ENCODE results near the gene KCNQ1. TPM values are rescaled to one million over a fixed set of nuclear protein-coding genes. Genes with fewer than 3 reads are reported as not detected.
A peak's percentile ranks its signal among the peaks of the same experiment; 100 is the strongest.

KCNQ1 gene
- total RNA-seq, 1 experiment from 2014 or later, result 0.71 TPM

DNA sequence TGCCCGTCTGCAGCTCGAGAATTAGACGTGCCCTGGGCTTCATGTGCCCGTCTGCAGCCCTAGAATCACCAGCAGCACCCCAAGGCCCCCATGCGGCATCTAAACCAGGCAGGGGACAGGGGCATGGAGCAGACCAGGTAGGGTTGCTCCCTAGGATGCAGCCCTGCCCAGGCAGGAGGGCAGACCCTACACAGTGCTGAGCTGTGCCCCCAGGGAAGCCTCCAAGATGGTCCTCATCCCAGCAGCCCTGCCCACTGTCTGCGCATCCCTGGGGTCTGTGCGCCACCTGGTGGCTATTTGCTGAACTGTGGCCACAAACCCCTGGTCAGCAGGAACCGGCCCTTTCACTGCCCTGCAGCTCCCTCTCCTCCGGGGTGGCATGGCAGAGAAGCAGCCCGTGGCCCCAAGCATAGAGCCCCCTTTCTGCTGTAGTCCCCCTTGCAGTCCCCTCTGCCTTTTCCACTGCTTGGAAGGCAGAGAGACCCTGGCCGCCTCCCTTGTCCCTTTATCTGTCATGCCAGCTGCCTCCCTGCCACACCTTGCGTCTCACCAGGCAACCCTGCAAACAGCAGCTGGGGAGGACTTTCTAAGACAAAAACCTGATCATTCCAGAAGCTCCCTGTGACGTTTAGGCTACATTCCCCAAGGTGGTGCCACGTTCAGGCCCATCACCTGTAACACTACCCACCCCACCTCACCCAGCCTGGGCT lies 86.6 kb downstream of the KCNQ1 start:
- in situ Hi-C loops (cut with HindIII; ENCODE audit: low pct_unique_long_range_greater_than_20kb, low sequenced_read_pairs), result no loop called here
- DNase-seq (ENCODE audit: low read depth, low spot score), result peak; percentile 66

- in situ Hi-C loops (cut with HindIII; ENCODE audit: low pct_unique_long_range_greater_than_20kb, low sequenced_read_pairs), result no loop called here
- DNase-seq (ENCODE audit: low read depth, low spot score), result no peak
Observed at GRCh38 chr11:2531987-2532703, 87.3 kb downstream of the KCNQ1 start.

- in situ Hi-C loops (cut with HindIII; ENCODE audit: low pct_unique_long_range_greater_than_20kb, low sequenced_read_pairs), result no loop called here
- DNase-seq (ENCODE audit: low read depth, low spot score), result peak; percentile 91
Observed at GRCh38 chr11:2532704-2533586, 88.1 kb downstream of the KCNQ1 start.

- DNase-seq (ENCODE audit: low read depth, low spot score), result peak; percentile 51
- in situ Hi-C loops (cut with HindIII; ENCODE audit: low pct_unique_long_range_greater_than_20kb, low sequenced_read_pairs), result no loop called here
Observed at GRCh38 chr11:2533587-2534133, 88.9 kb downstream of the KCNQ1 start.

- no peak for DNase-seq (ENCODE audit: low read depth, low spot score)
- in situ Hi-C loops (cut with HindIII; ENCODE audit: low pct_unique_long_range_greater_than_20kb, low sequenced_read_pairs), result no loop called here
Observed at GRCh38 chr11:2534134-2534956, 89.5 kb downstream of the KCNQ1 start.

DNA sequence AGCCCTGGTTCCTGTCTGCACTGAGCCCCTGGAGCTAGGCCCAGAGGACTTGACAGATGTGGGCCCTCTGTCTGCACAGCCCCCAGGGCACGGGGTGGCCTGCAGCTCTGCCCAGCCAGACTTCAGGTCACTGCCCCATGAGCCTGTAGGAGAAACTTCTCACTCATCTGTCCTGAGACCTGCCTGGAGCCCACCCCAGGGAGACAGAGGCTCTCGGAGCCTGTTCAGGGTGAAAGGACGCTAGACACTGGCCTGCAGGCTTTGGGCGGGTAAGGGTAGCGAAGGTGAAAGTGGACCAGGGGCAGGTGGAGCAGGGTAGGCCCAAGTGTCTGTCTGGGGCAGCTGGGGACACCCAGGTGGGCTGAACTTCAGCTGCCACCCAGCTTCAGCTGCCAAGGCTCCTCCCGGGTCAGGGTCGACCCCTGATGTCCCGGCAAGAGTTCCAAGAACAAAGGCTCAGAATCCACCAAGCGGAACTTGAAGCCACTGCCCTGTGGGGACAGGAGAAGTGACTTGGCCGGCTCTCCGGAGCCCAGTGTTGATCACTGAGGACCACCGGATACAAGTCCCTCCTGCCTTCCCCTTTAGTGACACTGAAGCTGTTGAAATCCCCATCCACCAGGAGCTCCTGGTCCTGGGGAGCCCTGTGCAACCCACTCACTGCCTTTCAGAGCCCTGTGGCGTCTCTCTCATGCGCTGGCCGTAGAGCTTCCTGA lies 90.3 kb downstream of the KCNQ1 start:
- in situ Hi-C loops (cut with HindIII; ENCODE audit: low pct_unique_long_range_greater_than_20kb, low sequenced_read_pairs), result no loop called here
- DNase-seq (ENCODE audit: low read depth, low spot score), result no peak

DNA sequence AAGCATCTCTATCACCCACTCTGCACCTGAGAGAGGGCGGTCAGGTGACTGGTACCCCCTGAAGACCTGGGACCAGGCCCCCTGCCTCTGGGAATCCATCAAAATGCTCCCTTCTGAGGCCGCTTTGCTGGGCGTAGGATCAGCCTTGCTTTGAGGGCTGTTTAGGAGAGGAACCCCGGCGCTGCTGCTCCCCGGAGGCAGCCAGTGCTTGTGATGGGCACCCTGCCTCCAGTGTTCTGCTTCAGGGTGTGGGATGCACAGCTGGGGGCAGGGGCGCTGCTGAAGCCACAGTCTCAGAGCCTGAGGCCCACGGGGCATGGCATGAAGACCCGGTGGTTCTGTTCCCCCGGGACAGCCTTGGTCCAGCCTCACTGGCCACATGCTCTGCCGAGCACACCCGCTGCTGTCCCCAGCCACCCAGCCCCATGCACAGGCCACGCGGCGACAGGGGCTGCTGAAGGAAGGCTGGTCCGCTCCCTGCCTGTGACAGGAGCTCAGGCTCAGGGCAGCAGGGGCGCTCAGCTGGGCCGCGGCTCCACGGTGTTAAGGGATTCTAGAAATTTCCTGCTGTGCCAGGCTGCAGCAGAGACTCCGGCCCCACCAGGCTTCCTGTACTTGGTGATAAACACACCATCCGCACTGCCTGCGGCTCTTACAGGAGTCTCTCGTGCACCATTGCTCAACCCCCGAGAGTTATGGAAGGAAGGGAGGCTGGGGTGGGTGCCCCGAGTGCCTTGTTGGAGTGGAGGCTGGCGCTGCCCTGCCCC lies 91.0 kb downstream of the KCNQ1 start:
- no peak for DNase-seq (ENCODE audit: low read depth, low spot score)
- in situ Hi-C loops (cut with HindIII; ENCODE audit: low pct_unique_long_range_greater_than_20kb, low sequenced_read_pairs), result no loop called here

- DNase-seq (ENCODE audit: low read depth, low spot score), result no peak
- in situ Hi-C loops (cut with HindIII; ENCODE audit: low pct_unique_long_range_greater_than_20kb, low sequenced_read_pairs), result no loop called here
Observed at GRCh38 chr11:2536440-2536989, 91.7 kb downstream of the KCNQ1 start.

- DNase-seq (ENCODE audit: low read depth, low spot score), result no peak
- in situ Hi-C loops (cut with HindIII; ENCODE audit: low pct_unique_long_range_greater_than_20kb, low sequenced_read_pairs), result no loop called here
Observed at GRCh38 chr11:2537010-2537705, 92.3 kb downstream of the KCNQ1 start.

DNA sequence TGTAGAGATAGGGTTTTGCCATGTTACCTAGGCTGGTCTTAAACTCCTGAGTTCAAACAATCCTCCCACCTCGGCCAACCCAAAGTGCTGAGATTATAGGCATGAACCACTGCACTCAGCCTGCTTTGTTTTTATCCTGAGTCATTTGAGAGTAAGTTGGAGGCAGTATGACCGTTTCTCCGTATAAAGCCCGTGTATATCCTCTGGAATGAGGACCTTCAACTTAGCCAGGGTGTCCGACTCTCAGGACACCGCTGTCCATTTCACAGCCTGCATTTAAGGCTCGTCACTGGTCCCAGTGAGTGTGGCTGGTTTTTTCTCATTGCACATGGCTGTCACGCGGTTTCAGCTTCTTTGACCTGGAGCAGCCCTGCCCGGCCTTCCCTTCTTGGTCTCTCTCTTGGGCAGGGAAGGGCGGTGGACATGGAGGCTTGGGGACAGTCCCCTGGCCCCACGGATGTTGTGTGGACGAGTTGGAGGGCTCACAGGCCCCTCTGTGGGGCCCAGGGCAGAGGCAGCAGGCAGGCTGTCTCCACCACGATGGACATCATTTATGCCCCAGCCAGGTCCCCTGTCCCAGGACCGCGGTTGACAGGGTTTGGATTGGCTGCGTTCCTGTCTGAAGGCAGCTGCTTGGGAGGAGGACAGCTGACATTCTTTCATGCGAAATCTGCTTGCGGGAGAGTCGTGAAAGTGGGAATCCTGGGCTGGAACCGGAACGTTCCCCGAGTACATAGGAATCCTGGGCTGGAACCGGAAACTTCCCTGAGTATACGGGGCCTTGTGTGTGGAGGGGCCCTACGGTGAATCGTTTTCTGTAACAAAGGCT lies 93.3 kb downstream of the KCNQ1 start:
- DNase-seq (ENCODE audit: low read depth, low spot score), result no peak
- in situ Hi-C loops (cut with HindIII; ENCODE audit: low pct_unique_long_range_greater_than_20kb, low sequenced_read_pairs), result no loop called here

DNA sequence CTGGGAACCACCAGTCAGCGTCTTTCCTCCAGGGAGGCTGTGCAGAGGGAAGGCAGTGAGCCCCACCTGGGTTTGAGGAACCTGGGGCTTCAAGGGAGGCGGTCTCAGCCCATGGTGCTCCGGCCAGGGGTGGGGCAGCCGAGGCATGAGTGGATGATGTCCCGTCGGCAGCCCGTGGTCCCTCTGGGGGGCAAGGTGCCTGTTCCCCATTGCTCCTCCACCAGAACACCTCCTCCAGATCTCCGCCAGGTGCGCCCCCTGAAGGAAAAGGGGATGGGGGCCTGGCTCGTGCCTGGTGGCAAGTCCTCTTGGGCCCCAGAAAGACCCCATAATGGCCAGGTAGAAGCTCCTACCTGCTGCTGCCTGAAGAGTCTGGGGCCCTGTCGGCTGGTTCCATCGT lies 94.1 kb downstream of the KCNQ1 start:
- in situ Hi-C loops (cut with HindIII; ENCODE audit: low pct_unique_long_range_greater_than_20kb, low sequenced_read_pairs), result no loop called here
- no peak for DNase-seq (ENCODE audit: low read depth, low spot score)

DNA sequence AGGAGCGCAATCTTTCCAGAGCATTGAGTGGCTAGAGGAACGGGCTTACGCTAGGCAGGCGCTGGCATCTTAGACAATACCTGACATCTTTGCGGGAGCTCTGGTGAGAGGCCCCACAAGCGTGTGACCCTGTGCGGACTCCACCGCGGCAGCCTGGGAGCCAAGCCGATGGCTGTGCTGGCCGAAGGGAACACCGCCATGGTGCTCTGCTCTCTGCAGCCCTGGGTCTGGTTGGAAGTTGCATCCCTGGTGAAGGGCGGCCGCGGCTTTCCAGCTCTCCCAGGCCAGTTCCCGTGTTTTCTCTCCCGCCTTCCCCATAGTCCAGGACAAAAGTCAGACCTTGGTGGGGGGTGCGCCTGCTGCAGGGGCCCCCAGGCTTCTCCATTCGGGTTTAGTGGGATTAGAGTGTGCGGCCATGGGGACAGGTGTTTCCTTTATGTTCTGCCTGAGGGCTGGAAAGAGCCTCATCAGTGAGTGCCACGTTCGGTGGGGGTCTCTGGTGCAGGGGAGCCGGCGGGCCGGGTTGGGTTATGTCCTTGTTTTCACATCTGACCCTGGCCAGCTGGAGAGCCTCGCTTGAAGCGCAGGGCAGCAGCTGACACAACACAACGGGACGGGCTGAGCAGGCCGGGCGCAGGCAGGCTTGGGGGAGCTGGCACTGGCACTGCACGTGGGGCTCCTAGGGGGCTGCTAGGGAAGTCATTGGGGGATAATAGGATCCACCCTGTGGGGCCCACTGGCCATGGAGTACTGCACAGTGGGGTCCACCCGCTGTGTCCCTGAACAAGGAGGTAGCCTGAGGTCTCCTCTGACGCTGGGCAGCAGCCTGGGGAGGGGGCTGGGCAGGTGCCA lies 94.8 kb downstream of the KCNQ1 start:
- DNase-seq (ENCODE audit: low read depth, low spot score), result no peak
- in situ Hi-C loops (cut with HindIII; ENCODE audit: low pct_unique_long_range_greater_than_20kb, low sequenced_read_pairs), result no loop called here

- DNase-seq (ENCODE audit: low read depth, low spot score), result no peak
- in situ Hi-C loops (cut with HindIII; ENCODE audit: low pct_unique_long_range_greater_than_20kb, low sequenced_read_pairs), result no loop called here
Observed at GRCh38 chr11:2540223-2540991, 95.6 kb downstream of the KCNQ1 start.

Measured in SK-MEL-5 (cell line).